Measurements from ENCODE around the gene ZNF808. TPM values are rescaled to one million over a fixed set of nuclear protein-coding genes. Genes with fewer than 3 reads are reported as not detected.
"Not testable (repeated sequence)": the region's sequence is repeated elsewhere in the genome, so short reads cannot be mapped to it uniquely, and the experiment has no call there.

Gene ZNF808
- total and polyA plus RNA-seq, 9 of the 15 experiments (the other 6 are each of a cell fraction or from before 2014, with no cell fraction given) = 3.1 to 20.1 (median 10.9) TPM

GRCh38 chr19:52541608-52542007, 14.1 kb downstream of the ZNF808 start:
- no peak for DNase-seq (ENCODE audit: extremely low read depth in 1 of 4, low spot score in 3 of 4)
- H3K9ac ChIP-seq (ENCODE audit: insufficient read depth in 1 of 2, low read depth in 2 of 2, low read length in 2 of 2) = no peak overlapping the region
- H3K36me3 ChIP-seq (ENCODE audit: control insufficient read depth, insufficient read depth, low read length) = peaks cover 30% of the 10 kb centered on the region; the same call in 1 of the 3 replicates
- POLR2A ChIA-PET = interaction anchor here (0.6 kb wide), 1 partner anchor 138 kb away, joined by 3 read pairs; no protein-coding TSS in a partner anchor
- no peak overlapping the region for H3K4me2 ChIP-seq (ENCODE audit: insufficient read depth, low read length)
- no peak for FAIRE-seq
- no peak for TF ChIP-seq ZC3H4 (CRISPR knock-in tag; IDR thresholded peaks at IDR 0.05; ENCODE audit: borderline replicate concordance)
- intact Hi-C loops (cut with micrococcal nuclease) (no loop called here), in situ Hi-C loops (cut with MboI) (no loop called here)
- H2AFZ ChIP-seq (ENCODE audit: low read depth, low read length) = no peak overlapping the region
- 0 out of 3 replicates have a peak, but pooled peaks cover 6% of the 10 kb centered on the region for H3K79me2 ChIP-seq (ENCODE audit: control insufficient read depth, insufficient read depth, low read length)
- no peaks in the 10 kb centered on the region for H3K27me3 ChIP-seq (ENCODE audit: control insufficient read depth in 2 of 2, insufficient read depth in 2 of 2, low read length in 2 of 2)
- H3K9me1 ChIP-seq (ENCODE audit: control insufficient read depth, insufficient read depth, low read length) = no peaks in the 10 kb centered on the region
- 71% methylated on average over 5 of the region's 5 CpGs for WGBS (ENCODE audit: insufficient coverage, low coverage, missing lambda C conversion rate)
- no peaks in the 10 kb centered on the region for H3K9me3 ChIP-seq (replicated peaks; ENCODE audit: control insufficient read depth, insufficient read depth, low read depth, low read length)
- H4K20me1 ChIP-seq (replicated peaks; ENCODE audit: control insufficient read depth, insufficient read depth, low read length) = no peaks in the 10 kb centered on the region
- no TSS peak for BruUV-seq (replicated peaks)
- no peak for ATAC-seq
- H3K27ac ChIP-seq (ENCODE audit: extremely low read depth, low read depth, low read length) = no peak overlapping the region
- H3K4me3 ChIP-seq = no peak overlapping the region
- H3K4me1 ChIP-seq (replicated peaks in 1 of 2; ENCODE audit: control insufficient read depth in 2 of 2, insufficient read depth in 2 of 2, low read length in 2 of 2) = no peaks in the 10 kb centered on the region; a peak in 1 of 5 replicates
- CTCF ChIA-PET (ENCODE audit: low intra/inter-chr PET ratio) = no interaction called here

DNA sequence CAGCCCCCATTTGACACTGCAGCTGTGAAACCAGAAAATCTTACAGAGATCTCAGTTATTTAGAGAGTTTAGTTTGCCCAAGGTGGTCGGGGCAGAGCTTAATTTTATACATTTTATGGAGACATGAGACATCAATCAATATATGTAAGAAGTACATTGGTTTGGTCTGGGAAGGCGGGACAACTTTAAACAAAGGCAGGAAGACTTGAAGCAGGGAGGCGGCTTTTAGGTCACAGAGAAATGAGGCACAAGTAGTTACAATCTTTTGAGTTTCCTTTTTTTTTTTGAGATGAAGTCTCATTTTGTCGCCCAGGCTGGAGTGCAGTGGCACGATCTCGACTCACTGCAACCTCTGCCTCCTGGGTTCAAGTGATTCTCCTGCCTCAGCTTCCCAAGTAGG, 15.1 kb downstream of the ZNF808 start:
- in situ Hi-C loops (cut with MboI); H3K27me3 ChIP-seq (ENCODE audit: control insufficient read depth in 2 of 2, insufficient read depth in 2 of 2, low read length in 2 of 2); H3K79me2 ChIP-seq (ENCODE audit: control insufficient read depth, insufficient read depth, low read length); FAIRE-seq; POLR2A ChIA-PET; H3K4me2 ChIP-seq (ENCODE audit: insufficient read depth, low read length); H3K9me3 ChIP-seq (replicated peaks; ENCODE audit: control insufficient read depth, insufficient read depth, low read depth, low read length); ATAC-seq; H3K4me1 ChIP-seq (replicated peaks in 1 of 2; ENCODE audit: control insufficient read depth in 2 of 2, insufficient read depth in 2 of 2, low read length in 2 of 2); DNase-seq (ENCODE audit: extremely low read depth in 1 of 4, low spot score in 3 of 4); H4K20me1 ChIP-seq (replicated peaks; ENCODE audit: control insufficient read depth, insufficient read depth, low read length); H3K9me1 ChIP-seq (ENCODE audit: control insufficient read depth, insufficient read depth, low read length); intact Hi-C loops (cut with micrococcal nuclease); H3K27ac ChIP-seq (ENCODE audit: extremely low read depth, low read depth, low read length); BruUV-seq (replicated peaks); H3K4me3 ChIP-seq; H3K9ac ChIP-seq (ENCODE audit: insufficient read depth in 1 of 2, low read depth in 2 of 2, low read length in 2 of 2); H2AFZ ChIP-seq (ENCODE audit: low read depth, low read length): not testable (repeated sequence)
- H3K36me3 ChIP-seq (ENCODE audit: control insufficient read depth, insufficient read depth, low read length) = peaks cover 35% of the 10 kb centered on the region; the same call in 1 of the 3 replicates
- CTCF ChIA-PET (ENCODE audit: low intra/inter-chr PET ratio) = interaction anchor here (0.6 kb wide), 1 partner anchor 990 kb away, joined by 3 read pairs; no protein-coding TSS in a partner anchor
- 93% methylated on average over 3 of the region's 6 CpGs for WGBS (ENCODE audit: insufficient coverage, low coverage, missing lambda C conversion rate)
